Fibroblast of lung (primary cell): ENCODE data around the gene PPP1R1C.
"Not testable (repeated sequence)": the region's sequence is repeated elsewhere in the genome, so short reads cannot be mapped to it uniquely, and the experiment has no call there.

Experiments used
- EZH2 ChIP-seq: IDR thresholded peaks from 2 replicates; pipeline ENCODE4 v1.5.1; 2012; ENCODE audit warnings: low read length, control low read depth, mild to moderate bottlenecking; ENCODE audit errors: missing control alignments
- TF ChIP-seq, protein P1 (sequence below), 2 donors: IDR thresholded peaks in 1 of 2; conservative IDR thresholded peaks in 1 of 2; 1 replicate in 1 of 2; 2 replicates in 1 of 2; pipeline ENCODE4 v1.5.1; 2011 to 2012; ENCODE audit warnings: low read length in 2 of 2, control low read depth in 1 of 2, inconsistent platforms in 1 of 2, low read depth in 1 of 2, mild to moderate bottlenecking in 1 of 2

DNA sequence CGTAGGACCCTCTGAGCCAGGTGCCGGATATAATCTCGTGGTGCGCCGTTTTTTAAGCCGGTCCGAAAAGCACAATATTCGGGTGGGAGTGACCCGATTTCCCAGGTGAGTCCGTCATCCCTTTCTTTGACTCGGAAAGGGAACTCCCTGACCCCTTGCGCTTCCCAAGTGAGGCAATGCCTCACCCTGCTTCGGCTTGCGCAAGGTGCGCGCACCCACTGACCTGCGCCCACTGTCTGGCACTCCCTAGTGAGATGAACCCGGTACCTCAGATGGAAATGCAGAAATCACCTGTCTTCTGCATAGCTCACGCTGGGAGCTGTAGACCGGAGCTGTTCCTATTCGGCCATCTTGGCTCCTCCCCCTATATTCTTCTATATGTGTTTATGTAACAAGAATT lies 45.2 kb downstream of the PPP1R1C start:
- TF ChIP-seq, protein P1, sequence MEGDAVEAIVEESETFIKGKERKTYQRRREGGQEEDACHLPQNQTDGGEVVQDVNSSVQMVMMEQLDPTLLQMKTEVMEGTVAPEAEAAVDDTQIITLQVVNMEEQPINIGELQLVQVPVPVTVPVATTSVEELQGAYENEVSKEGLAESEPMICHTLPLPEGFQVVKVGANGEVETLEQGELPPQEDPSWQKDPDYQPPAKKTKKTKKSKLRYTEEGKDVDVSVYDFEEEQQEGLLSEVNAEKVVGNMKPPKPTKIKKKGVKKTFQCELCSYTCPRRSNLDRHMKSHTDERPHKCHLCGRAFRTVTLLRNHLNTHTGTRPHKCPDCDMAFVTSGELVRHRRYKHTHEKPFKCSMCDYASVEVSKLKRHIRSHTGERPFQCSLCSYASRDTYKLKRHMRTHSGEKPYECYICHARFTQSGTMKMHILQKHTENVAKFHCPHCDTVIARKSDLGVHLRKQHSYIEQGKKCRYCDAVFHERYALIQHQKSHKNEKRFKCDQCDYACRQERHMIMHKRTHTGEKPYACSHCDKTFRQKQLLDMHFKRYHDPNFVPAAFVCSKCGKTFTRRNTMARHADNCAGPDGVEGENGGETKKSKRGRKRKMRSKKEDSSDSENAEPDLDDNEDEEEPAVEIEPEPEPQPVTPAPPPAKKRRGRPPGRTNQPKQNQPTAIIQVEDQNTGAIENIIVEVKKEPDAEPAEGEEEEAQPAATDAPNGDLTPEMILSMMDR (conservative IDR thresholded peaks at IDR 0.05 in 1 of 2, IDR thresholded peaks at IDR 0.05 in 1 of 2; ENCODE audit: low read depth in 1 of 2, low read length in 2 of 2), result not testable (repeated sequence)
- TF ChIP-seq EZH2, result not testable (repeated sequence)
